EL (cell line): ENCODE data around the gene HPSE2.
"Not testable (repeated sequence)": the region's sequence is repeated elsewhere in the genome, so short reads cannot be mapped to it uniquely, and the experiment has no call there.

Experiments used
- DNase-seq: peaks from one replicate; pipeline ENCODE4 v3.0.0-alpha.2; 2016

HPSE2 gene

DNA sequence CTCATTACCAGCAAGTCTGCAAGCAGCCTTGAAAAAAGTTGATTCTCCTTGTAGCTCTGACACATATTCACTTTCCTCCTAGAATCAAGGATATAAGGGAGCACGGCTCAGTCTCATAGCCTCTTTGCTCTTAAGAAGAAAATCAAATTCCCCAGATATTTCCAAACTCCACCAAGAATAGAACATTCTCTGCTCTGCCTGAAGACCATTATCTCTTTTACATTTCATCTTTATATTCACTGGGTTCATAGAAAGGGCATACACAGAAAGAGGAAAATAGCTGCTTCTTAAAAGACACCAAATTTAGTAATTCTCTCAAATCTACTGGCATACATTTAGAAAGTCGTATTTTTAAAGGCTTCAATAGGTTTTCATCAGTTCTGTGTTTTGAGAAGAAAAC, 92.0 kb downstream of the HPSE2 start:
- DNase-seq: no peak

DNA sequence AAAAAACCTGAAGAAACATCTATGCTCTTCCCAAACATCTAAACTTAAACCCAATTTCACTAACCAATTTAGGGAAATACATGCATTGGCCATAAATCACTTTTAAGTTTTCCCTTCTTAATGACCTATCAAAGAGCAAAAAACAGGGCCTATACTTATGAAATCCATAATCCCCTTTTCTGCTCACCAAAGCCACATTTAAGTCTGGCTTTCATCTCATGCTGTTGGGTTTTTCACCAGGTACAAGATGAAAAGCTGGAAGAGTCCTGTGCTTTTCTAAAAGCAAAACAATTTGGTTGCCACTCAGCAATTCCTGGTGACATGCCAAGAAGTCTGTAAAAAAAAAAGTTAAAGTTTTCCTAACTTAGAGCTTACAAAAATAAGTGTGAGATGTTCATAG, 92.6 kb downstream of the HPSE2 start:
- DNase-seq: no peak

DNA sequence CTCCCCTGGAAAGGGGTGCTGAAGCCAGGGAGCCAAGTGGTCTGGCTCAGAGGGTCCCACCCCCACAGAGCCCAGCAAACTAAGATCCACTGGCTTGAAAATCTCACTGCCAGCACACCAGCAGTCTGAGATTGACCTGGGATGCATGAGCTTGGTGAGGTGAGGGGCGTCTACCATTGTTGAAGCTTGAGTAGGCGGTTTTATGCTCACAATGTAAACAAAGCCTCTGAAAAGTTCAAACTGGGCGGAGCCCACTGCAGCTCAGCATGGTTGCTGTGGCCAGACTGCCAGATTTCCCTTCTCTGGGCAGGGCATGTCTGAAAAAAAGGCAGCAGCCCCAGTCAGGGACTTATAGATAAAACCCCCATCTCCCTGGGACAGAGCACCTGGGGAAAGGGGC, 102.8 kb downstream of the HPSE2 start:
- not testable (repeated sequence) for DNase-seq

DNA sequence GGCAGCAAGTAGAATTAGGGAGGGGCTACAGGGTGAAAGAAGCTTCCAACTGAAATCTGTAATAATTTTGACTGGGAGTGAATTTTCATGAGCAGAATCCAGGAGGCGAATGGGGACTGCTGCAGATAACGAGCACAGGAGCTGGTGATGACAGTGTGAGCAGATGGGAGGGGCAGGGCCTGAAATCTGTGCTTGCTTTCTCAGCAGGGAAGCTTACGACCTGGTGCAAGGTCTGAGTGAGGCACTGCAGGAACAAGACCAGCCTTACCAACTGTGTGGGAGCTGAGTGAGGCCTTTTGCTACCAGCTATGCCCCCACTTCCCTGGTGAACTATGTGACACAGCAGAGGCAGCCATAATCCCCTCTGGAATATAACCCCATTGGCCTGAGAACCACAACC, 109.8 kb downstream of the HPSE2 start:
- no peak for DNase-seq

DNA sequence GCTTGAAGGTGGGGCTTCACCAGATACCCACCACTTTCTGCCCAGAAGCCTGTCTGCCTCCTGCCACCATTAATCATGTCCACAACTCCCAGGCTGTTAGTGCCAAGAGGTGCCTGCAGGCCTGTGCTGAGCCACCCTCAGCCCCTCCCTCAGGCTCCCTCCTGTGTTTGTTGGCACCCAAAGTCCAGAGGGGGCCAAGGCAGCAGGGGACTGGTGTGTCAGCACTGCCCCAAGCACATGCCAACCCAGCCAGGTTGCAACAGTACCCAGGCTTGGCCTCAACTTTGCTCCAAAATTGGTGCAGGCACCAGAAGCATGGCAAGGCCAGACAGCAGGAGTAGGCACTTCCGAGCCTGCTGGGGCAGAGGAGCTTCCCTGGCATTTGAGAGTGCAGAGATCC, 111.3 kb downstream of the HPSE2 start:
- no peak for DNase-seq

DNA sequence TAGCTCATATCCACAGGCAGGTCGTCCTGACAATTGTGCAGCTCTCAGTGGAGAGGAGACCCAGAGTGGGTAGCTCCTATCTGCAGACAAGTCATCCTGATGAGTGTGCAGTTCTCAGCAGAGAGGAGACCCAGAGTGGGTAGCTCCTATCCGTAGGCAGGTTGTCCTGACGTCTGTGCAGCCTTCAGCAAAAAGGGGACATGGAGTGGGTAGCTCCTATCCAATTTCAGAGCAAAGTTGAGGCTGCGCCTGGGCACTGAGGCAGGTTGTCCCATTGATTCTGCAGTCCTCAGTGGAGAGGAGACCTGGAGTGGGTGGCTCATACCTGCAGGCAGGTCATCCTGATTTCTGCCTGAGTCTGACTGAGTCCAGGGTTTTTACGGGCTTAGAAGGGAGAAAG, 111.8 kb downstream of the HPSE2 start:
- no peak for DNase-seq

DNA sequence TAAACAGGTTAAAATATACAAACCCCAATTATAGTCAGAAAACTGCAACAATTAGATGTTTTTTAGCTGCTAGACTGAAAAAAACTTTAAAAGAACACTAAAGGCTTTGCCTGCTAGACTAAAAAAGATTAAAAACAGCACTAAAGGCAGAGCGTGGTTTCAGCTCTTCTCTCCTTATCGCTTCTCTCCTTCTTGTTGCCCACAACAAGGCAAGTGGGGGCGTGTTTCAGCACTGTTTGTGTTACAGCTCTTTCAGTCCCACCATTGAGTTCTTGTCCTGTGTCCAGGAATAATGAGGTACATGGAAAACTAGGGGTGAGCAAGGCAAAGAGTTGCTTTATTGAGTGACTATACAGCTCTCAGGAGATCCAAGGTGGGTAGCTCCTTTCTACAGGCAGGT, 112.3 kb downstream of the HPSE2 start:
- no peak for DNase-seq

DNA sequence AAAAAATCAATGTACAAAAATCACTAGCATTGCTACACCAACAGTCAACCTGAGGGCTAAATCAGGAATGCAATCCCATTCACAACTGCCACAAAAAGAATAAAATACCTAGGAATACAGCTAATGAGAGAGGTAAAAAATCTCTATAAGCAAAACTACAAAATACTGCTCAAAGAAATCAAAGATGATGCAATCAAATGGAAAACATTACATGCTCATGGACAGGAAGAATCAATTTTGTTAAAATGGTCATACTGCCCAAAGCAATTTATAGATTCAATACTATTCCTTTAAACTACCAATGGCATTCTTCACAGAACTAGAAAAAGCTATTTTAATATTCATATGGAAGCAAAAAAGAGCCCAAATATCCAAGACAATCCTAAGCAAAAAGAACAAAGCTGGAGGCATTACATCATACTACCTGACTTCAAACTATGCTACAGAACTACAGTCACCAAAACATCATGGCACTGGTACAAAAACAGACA, 116.3 kb downstream of the HPSE2 start:
- DNase-seq: no peak

DNA sequence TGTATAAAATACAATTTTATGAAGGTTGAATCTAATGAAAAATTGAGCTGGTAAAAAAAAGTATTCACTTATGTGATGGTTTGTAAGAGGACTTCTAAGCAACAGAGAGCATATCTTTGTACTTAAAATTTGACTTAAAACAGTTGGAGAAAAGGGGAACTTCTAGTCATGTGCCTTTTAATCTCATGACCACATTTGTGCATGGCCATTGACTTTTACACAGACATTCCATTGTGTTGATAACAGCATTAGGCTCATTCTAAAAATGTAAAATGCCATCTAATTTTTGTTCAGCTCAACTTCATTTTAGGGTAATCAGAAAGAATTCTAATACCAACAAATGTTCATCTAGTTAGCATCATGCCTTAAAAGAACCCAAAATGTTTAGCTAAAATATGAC, 119.9 kb downstream of the HPSE2 start:
- no peak for DNase-seq

DNA sequence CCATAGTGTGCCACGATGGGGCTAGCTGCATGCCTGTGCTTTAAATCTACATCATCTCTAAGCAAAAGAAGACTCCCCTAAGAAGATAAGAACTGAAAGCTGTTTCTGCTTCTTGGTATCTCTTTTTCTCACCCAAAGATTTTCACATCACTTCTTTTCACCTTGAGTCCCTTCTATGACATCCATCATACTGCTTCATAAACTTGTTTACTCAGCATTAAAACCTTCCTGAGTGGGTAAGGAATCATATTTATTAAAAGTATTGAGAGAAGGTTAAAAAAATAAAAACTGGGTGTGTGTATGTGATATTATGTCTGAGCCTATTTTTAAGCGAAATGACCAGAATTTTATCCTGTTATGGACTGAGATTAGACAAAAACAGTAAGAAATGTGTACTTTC, 150.3 kb downstream of the HPSE2 start:
- DNase-seq: no peak

DNA sequence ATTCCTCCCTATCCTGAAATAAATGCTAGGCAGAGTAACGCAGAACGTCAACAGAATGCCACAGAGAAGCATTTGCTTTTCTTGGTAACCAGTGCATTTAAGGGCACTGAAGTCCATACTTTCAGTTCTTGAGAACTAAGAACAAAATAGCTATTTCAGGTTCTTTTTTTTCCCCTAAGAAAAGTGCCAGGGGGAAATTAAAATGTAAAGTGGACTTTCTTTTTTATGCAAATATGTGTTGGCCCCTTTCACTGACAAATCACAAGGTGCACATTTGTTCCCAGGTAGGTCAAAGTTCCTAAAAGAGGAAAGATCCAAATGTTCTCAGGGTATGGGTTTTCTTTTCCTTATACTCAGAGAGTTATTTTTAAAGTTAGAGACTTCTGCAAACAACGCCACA, 151.5 kb downstream of the HPSE2 start:
- DNase-seq: no peak

DNA sequence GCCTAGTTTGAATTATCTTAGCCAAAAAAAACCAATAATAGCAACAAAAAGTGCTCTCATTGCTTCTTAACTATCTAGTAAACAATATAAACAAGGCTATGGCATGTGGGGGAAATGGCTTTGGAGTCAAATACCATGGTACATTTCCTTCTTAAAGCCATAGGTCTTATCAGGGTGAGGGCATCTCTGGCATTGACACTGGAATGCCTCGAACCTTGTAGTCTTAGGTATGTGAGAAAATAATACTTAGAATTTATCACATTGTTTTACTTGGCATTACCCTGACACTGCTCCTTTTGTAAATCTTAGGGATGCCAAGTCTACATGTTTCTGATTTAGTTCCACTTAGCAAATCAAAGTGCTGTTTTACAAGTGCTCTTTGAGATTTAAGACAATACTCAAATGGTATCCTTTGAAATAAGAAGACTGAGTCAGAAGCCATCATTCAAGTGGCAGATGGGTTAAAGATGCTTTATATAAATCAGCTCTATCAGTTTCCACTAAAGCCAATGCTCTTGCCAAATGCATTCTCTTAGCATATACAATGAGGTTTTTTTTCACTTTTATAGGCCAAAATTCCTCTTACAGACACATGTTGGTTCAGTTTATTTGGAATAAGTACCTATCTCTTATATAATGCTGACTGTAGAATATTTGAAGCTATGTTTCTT, 155.2 kb downstream of the HPSE2 start:
- no peak for DNase-seq

DNA sequence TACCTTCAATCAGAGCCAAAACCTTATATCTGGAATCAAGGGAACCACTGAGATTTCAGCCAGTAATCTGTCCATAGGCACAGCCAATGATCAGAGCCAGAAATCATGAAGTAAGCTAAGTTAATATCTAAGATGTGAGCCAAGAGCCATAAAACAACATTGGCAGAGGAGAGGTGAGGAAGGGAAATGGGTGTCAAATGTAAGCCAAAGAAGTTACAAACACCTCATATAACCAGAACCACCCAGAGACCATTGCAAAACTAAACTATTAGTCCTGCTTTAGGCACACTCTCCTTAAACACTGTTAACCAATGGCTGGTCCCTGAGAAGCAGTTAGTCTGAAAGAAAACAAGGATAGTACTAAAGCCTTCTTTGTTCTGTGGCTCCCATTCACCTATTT, 173.1 kb downstream of the HPSE2 start:
- no peak for DNase-seq

DNA sequence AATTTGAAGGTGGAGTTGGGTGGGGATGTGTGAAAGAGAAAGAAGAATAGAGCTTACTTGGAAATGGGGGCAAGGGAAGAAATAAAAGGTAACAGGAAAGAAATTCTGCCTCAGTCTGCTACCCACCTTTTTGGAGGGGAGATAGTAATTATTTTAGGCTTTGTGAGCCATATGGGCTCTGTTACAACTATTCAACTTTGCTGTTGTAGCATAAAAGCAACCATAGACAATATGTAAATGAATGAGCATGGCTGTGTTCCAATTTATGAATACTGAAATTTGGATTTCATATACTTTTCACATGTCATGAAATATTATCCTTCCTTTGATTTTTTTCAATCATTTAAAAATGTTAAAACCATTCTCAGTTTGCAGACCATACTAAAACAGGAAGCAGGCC, 176.9 kb downstream of the HPSE2 start:
- no peak for DNase-seq

DNA sequence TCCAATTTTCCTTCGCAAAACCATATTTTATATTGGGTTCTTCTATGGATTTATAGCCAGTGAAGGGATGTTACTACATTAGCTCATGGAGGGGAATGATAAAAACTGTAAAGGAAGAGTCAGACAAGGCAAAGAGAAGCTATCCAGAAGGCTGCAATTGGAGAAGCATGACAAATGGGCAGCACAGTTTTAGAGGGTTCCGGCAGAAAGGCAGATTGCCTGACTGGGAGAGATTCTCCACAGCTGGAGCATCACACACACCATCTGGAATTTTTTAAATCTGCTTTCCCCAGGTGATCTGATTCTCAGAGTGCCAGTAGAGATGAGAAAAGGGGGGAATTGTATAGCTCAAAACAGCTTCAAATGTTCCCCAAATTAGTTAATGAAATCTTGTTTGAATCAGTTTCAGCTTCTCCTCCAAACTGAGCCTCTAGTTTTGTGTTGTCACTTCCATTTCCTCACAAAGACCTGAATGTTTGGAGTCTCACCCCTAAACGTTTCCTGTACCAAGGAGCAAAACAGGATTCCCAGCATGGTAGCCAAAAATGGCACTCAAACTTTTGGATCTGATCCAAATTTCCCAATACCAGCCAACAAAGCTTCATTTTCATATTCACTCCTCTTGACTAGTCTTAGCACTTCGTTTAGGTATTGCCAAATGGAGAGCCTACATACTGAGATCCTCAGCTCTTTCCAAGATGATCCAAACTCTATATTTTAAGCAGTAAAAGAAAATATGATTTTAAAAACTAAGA, 177.5 kb downstream of the HPSE2 start:
- no peak for DNase-seq

DNA sequence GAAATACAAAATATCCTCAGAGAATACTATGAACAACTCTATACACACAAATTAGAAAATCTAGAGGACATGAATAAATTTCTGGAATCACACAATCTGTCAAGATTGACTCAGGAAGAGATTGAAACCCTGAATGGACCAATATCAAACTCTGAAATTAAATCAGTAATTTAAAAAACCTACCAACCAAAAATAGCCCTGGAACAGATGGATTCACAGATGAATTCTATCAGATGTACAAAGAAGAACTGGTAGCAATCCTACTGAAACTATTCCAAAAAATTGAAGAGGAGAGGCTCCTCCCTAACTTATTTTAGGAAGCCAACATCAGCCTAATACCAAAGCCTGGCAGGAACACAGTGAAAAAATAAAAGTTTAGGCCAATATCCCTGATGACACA, 190.0 kb downstream of the HPSE2 start:
- DNase-seq: no peak

DNA sequence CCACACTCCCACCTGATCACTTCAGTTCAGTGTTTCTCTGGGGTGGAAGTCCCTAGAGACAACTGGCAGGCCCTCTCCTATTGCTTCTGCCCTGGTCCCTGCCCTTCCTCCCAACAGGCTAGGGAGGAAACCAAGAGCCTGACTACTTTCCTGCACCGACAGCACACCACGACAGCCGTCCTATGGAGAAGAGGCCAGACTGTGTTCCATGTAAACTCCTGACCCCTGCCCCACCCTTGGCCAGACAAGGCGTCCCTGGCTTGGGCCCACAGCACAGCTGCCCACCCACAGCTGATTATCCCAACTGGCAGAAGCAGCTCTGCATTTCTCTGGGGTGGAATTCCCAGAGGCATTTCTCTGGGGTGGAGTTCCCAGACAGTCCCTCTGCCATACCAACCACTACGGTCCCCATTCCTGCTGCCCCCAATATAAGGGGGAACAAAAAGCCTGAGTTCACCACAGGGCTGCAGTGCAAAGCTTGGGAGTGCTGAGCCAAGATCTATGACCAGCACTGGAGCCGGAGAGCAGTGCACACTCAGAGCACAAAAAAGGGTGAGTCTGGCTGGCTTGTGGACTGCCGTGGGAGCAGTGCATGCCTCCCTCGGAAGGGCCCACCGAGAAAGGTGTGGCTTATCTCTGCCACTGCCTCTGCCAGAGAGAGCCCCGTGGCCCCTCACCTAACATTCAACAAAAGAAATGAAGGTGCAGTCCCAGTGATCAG, 193.4 kb downstream of the HPSE2 start:
- no peak for DNase-seq

DNA sequence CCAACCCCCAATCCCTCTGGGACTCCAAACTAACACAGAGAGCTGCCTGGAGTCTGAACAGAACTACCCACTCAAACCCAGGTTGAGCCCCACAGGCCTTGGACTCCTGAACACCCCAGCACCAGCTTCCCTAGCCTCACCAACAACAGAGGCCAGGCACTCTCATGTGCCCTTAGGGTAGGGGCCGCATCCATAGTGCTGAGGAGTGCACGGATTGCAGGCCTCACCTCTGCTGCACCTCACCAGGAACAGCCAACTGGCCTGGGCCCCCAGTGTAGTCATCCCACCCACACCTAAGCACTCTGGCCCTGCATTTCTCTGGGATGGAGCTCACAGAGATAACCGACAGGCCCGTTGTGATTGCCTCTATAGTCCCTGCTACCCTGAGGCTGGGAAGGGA, 194.2 kb downstream of the HPSE2 start:
- no peak for DNase-seq

DNA sequence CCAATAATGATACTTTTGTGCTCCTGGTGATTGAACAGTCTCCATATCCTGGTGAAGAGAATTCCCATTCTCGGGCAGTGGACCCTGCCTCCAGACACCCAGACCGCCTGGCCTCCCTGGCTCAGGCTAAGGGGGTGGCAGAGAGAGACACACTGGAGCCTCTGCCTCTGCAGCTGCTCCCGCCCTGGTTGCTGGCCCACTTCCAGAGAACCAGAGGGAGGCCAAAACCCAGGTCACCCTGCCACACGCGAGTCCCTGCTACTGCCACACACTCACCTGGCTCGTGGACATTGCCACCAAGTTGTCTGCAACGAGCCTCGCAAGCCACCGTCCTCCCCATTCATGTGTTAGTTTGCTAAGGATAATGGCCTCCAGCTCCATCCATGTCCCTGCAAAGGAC, 221.8 kb downstream of the HPSE2 start:
- DNase-seq: no peak

DNA sequence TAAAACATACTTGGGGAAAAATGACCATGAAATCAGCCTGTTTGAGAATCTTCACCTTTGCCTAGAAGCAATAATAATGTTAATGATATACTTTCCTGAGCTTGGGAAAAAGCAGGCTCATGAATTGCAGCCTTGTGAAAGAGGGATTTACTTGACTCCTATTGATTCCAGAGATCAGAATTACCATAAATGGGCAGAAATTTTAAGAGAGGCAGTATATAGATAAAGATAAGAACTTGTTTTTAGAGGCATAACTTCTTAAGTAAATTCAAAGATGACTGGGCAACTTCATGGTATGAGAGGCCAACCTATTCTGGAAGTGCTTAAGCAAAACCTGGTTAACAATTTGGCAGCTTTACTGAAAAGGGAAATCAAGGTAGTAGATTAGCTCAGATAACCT, 225.4 kb downstream of the HPSE2 start:
- DNase-seq: no peak

DNA sequence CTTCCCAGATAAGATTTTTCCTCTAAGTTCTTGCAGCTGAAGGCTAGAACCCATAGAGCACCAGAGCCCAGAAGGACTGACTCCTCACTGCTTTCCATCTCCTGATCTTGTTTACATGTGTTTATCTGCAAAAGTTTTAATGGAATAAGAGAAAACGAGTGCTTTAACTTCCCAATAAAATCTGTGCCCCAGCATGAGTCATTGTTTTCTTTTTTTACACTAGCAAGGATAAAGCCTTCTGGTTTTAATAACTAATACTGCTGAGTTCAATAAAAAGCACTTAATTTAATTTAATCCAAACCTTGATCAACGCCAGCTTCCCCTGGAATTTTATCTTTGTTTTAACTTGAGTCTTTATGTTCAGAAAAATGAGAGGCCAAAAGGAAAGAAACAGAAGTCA, 227.6 kb downstream of the HPSE2 start:
- DNase-seq: no peak

DNA sequence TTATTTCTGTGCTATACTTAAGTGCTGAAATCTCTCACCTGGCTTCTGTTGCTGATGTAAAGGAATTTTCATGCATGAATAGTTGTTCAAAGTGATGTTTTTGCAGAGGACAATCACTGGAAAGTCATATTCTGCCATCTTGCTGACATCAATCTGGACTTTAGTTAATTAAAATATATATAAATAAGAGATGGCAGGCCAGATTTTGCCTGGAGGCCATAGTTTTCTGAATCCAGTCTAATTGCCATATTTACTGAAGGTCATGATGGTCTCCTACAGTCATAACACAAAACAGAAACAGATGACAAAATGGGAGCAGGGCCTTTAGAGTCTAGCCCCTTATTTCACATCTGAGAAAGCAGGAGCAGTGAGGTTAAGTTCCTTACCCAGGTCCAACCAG, 228.2 kb downstream of the HPSE2 start:
- DNase-seq: no peak

DNA sequence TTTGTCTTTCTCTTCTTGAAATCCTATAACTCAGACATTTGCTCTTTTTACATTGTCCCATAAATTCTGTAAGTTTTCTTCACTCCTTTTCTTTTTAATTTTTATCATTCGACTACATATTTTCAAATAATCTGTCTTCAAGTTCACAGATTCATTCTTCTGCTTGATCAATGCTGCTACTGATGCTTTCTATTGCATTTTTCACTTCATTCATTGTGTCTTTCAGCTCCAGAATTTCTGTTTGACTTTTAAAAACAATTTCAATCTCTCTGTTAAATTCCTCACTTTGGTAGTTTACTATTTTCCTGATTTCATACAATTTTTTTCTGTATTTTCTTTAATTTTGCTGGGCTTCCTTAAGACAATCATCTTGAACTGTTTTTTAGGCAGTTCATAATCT, 230.4 kb downstream of the HPSE2 start:
- DNase-seq: no peak

DNA sequence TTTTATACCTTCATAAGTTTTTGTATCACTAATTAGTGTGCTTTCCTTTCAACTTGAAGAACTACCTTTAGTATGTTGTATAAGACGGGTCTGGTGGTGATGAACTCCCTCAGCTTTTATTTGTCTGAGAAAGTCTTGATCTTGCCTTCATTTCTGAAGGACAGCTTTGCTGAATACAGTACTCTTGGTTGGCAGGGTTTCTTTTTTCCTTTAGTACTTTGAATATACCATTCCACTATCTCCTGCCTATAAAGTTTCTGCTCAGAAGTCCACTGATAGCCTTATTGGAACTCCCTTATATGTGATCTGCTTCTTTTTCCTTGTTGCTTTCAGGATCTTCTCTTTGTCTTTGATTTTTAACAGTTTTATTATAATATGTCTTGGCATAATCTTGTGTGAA, 230.9 kb downstream of the HPSE2 start:
- DNase-seq: no peak
